WTC11 (cell line): ENCODE measurements around the gene FEN1. TPM values are rescaled to one million over a fixed set of nuclear protein-coding genes. Genes with fewer than 3 reads are reported as not detected.

Experiments used
- ATAC-seq: fragments of 200-7000 bp; cut with Tn5 transposase; 2 replicates; pipeline ENCODE4 v1.10.0; 2021; ENCODE audit warnings: mild to moderate bottlenecking, moderate library complexity
- CTCF ChIA-PET: fragments of 300-600 bp; sonication (Branson Sonifier 250); formaldehyde crosslinking; loops from one replicate; lab custom pipeline; 2021; ENCODE audit warnings: antibody characterized with exemption; lab: Charles Lee
- POLR2A ChIA-PET: fragments of 350-600 bp; sonication (Branson Sonifier 250); formaldehyde crosslinking; loops from one replicate; lab custom pipeline; 2021; ENCODE audit warnings: antibody characterized with exemption; lab: Charles Lee
- DNase-seq: peaks from one replicate; pipeline ENCODE4 v3.0.0; 2021; ENCODE audit warnings: low spot score
- H3K27ac Mint-ChIP-seq: 2 replicates; pipeline ENCODE4 v1.8.0; 2021; ENCODE audit warnings: mixed read lengths
- H3K27me3 Mint-ChIP-seq: 2 replicates; pipeline ENCODE4 v1.8.0; 2021; ENCODE audit warnings: low read depth, mild to moderate bottlenecking, moderate library complexity, mixed read lengths
- H3K36me3 Mint-ChIP-seq: 2 replicates; pipeline ENCODE4 v1.8.0; 2021; ENCODE audit warnings: mixed read lengths
- H3K4me1 Mint-ChIP-seq: 2 replicates; pipeline ENCODE4 v1.8.0; 2022; ENCODE audit warnings: mixed read lengths
- H3K4me3 Mint-ChIP-seq: 2 replicates; pipeline ENCODE4 v1.8.0; 2021; ENCODE audit warnings: mild to moderate bottlenecking, moderate library complexity, mixed read lengths
- H3K9me3 Mint-ChIP-seq: 2 replicates; pipeline ENCODE4 v1.8.0; 2021; ENCODE audit warnings: mixed read lengths
- CBFB ChIP-seq: sonication (generic); formaldehyde crosslinking; IDR thresholded peaks from 2 replicates; pipeline ENCODE4 v1.8.1; 2022; ENCODE audit warnings: mild to moderate bottlenecking, low read depth, missing genetic modification reagents
- EMX1 ChIP-seq: fragments of 250-450 bp; sonication (Bioruptor Pico); IDR thresholded peaks from 2 replicates; pipeline ENCODE4 v1.8.0; 2021; ENCODE audit warnings: mild to moderate bottlenecking
- FOXP1 ChIP-seq: sonication (generic); formaldehyde crosslinking; IDR thresholded peaks from 2 replicates; pipeline ENCODE4 v1.8.0; 2022; ENCODE audit warnings: missing genetic modification reagents, mild to moderate bottlenecking, moderate library complexity, borderline replicate concordance
- KAT7 ChIP-seq: sonication (generic); formaldehyde crosslinking; IDR thresholded peaks from 2 replicates; pipeline ENCODE4 v1.8.1; 2023; ENCODE audit warnings: missing genetic modification reagents, mild to moderate bottlenecking, borderline replicate concordance
- MYBL2 ChIP-seq: sonication (generic); formaldehyde crosslinking; IDR thresholded peaks from 2 replicates; pipeline ENCODE4 v1.8.1; 2023; ENCODE audit warnings: mild to moderate bottlenecking, moderate library complexity, missing genetic modification reagents
- NFE2L1 ChIP-seq: sonication (generic); formaldehyde crosslinking; IDR thresholded peaks from 2 replicates; pipeline ENCODE4 v1.8.1; 2023; ENCODE audit warnings: missing genetic modification reagents
- NR1H2 ChIP-seq: sonication (generic); formaldehyde crosslinking; IDR thresholded peaks from 2 replicates; pipeline ENCODE4 v1.9.0; 2021; ENCODE audit warnings: mild to moderate bottlenecking, moderate library complexity, missing genetic modification reagents
- NR3C1 ChIP-seq: sonication (generic); formaldehyde crosslinking; conservative IDR thresholded peaks from 2 replicates; pipeline ENCODE4 v1.8.1; 2023; ENCODE audit warnings: low read depth, mild to moderate bottlenecking, missing genetic modification reagents
- RORB ChIP-seq: fragments of 250-450 bp; sonication (Bioruptor Pico); IDR thresholded peaks from 2 replicates; pipeline ENCODE4 v1.9.0; 2021; ENCODE audit warnings: mild to moderate bottlenecking
- SMAD3 ChIP-seq: sonication (generic); formaldehyde crosslinking; IDR thresholded peaks from 2 replicates; pipeline ENCODE4 v1.8.0; 2022; ENCODE audit warnings: missing genetic modification reagents, mild to moderate bottlenecking, borderline replicate concordance
- SMAD4 ChIP-seq: sonication (generic); formaldehyde crosslinking; IDR thresholded peaks from 2 replicates; pipeline ENCODE4 v1.8.0; 2022; ENCODE audit warnings: mild to moderate bottlenecking, missing genetic modification reagents
- TEAD1 ChIP-seq: sonication (generic); formaldehyde crosslinking; IDR thresholded peaks from 2 replicates; pipeline ENCODE4 v1.8.0; 2022; ENCODE audit warnings: mild to moderate bottlenecking, missing genetic modification reagents
- ZNF138 ChIP-seq: sonication (generic); formaldehyde crosslinking; conservative IDR thresholded peaks from 2 replicates; pipeline ENCODE4 v1.8.1; 2022; ENCODE audit warnings: mild to moderate bottlenecking, moderate library complexity, missing genetic modification reagents
- ZNF416 ChIP-seq: fragments of 250-450 bp; sonication (Bioruptor Pico); IDR thresholded peaks from 2 replicates; pipeline ENCODE4 v1.9.0; 2021; ENCODE audit warnings: mild to moderate bottlenecking, inconsistent platforms
- total RNA-seq: library from RNA; stranded (reverse); gene quantifications from 3 replicates; pipeline ENCODE4 v1.2.3, GENCODE V29; 2021
- TF ChIP-seq, protein P1 (sequence below): fragments of 250-450 bp; sonication (Bioruptor Pico); IDR thresholded peaks from 2 replicates; pipeline ENCODE4 v1.9.0; 2021; ENCODE audit warnings: mild to moderate bottlenecking
- TF ChIP-seq, protein P2 (sequence below): sonication (generic); formaldehyde crosslinking; IDR thresholded peaks from 2 replicates; pipeline ENCODE4 v1.8.0; 2023; ENCODE audit warnings: missing genetic modification reagents
- TF ChIP-seq, protein P3 (sequence below): sonication (generic); formaldehyde crosslinking; IDR thresholded peaks from 2 replicates; pipeline ENCODE4 v1.8.1; 2022; ENCODE audit warnings: mild to moderate bottlenecking, moderate library complexity, missing genetic modification reagents
- TF ChIP-seq, protein P4 (sequence below): sonication (generic); formaldehyde crosslinking; IDR thresholded peaks from 2 replicates; pipeline ENCODE4 v1.8.0; 2022; ENCODE audit warnings: mild to moderate bottlenecking, missing genetic modification reagents
- TF ChIP-seq, protein P5 (sequence below): sonication (generic); formaldehyde crosslinking; IDR thresholded peaks from 2 replicates; pipeline ENCODE4 v1.8.0; 2023; ENCODE audit warnings: missing genetic modification reagents, mild to moderate bottlenecking, borderline replicate concordance
- TF ChIP-seq, protein P6 (sequence below): sonication (generic); formaldehyde crosslinking; IDR thresholded peaks from 2 replicates; pipeline ENCODE4 v1.8.0; 2022; ENCODE audit warnings: mild to moderate bottlenecking, missing genetic modification reagents
- TF ChIP-seq, protein P7 (sequence below): sonication (generic); formaldehyde crosslinking; IDR thresholded peaks from 2 replicates; pipeline ENCODE4 v1.8.0; 2022; ENCODE audit warnings: mild to moderate bottlenecking, missing genetic modification reagents

The FEN1 gene
- total RNA-seq, 1 experiment from 2014 or later: 96.3 TPM

DNA sequence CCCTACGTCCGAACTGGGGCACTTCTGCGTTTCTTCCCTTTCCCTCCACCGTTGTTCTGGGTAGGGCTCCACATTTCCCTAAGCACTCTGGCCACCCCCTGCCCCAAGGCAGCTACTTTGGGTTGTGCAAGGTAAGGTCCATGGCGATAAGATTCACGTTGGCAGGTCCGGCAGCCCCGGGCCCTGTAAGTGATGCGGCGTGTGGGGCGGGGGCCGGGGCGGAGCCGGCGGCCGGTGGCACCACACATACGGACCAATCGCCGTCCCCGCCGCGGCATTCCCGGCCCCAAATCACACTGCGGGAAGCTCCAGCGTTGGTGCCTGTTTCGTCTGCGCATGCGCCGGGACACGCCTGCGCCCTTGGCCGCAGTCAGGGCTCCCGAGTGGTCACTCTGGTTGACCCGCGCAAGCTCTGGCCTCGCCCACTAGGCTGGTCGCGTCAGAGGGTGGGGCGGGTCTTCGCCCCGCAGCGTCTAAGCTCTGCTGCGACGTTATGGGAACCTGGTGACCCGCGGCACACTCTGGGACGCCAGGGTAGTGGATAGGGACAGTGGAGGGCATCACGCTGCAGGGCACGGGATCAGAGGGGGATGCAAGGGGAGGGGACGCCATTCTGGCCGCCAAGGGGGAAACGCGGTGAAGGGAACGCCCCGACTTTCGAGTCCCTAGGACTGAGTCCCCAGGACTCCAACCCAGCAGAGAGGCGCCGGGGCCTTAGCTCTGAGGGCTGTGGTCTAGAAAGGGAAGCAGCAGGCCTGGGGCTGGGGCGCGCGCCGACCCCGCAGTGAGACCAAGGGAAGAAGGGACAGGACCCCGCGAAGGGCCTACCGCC lies 22.5 kb downstream of the FEN1 start (continued):
- TF ChIP-seq, protein P1, sequence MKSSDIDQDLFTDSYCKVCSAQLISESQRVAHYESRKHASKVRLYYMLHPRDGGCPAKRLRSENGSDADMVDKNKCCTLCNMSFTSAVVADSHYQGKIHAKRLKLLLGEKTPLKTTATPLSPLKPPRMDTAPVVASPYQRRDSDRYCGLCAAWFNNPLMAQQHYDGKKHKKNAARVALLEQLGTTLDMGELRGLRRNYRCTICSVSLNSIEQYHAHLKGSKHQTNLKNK (CRISPR knock-in tag): no peak
- TF ChIP-seq RORB (CRISPR knock-in tag) (no peak), CBFB (CRISPR knock-in tag) (no peak), NR3C1 (CRISPR knock-in tag) (no peak), MYBL2 (CRISPR knock-in tag) (peak; percentile 79; the same call in 1 of the 2 replicates)
- TF ChIP-seq, protein P2, sequence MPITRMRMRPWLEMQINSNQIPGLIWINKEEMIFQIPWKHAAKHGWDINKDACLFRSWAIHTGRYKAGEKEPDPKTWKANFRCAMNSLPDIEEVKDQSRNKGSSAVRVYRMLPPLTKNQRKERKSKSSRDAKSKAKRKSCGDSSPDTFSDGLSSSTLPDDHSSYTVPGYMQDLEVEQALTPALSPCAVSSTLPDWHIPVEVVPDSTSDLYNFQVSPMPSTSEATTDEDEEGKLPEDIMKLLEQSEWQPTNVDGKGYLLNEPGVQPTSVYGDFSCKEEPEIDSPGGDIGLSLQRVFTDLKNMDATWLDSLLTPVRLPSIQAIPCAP (CRISPR knock-in tag): peak; percentile 80
- TF ChIP-seq, protein P3, sequence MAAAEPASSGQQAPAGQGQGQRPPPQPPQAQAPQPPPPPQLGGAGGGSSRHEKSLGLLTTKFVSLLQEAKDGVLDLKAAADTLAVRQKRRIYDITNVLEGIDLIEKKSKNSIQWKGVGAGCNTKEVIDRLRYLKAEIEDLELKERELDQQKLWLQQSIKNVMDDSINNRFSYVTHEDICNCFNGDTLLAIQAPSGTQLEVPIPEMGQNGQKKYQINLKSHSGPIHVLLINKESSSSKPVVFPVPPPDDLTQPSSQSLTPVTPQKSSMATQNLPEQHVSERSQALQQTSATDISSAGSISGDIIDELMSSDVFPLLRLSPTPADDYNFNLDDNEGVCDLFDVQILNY (CRISPR knock-in tag): peak; percentile 86; the same call in 1 of the 2 replicates

DNA sequence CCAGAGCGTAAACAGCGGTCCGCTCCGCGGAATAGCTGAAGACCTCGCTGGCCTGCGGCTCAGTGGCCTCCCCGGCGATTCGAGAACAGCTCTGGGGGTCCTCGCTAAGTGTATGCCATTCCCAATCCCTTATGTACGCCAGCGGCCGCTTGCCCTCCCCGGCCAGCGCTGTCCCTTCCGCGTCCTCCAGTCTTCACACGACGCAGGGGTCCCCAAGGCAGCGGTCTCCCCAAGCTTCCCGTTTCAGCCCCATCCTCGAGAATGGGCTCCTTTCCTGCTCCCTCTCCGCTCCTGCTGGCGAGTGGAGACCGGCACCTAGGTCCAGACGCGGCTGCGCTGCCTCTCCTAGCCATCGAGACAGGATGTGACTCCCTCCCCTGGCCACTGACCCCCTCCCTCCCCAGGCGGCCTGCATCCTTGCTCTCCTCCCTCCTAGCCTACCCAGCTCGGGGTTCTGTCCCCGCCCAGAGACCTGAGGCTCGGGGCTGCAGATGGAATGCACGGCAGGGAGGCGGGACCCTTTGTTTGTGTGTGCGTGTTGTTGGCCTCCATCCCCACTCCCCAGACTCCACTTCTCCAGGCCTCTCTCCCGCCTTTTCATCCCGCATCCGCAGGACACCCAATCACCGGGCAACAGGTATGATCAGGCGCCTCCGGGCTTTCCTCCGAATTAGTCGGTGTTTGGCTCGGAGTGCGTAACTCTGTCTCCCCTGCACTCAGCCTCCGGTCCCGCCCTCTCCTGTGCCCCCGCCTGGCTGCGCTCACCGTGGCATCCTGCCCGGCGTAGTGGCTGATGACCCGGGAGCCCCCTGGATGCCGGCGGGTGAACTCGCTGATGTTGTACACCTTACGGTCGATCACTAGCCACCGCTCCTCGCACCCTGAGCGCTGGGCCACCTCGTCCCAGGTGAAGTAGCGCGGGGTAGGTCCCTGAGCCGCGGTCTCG lies 23.4 kb downstream of the FEN1 start:
- Mint-ChIP-seq H3K36me3 (peaks cover 35% of the 10 kb centered on the region), H3K4me1 (peaks cover 23% of the 10 kb centered on the region), H3K27me3 (no peaks in the 10 kb centered on the region; the same call in 1 of the 2 replicates), H3K9me3 (peaks cover 4% of the 10 kb centered on the region; the same call in 1 of the 2 replicates), H3K27ac (peak overlapping the region; percentile 99), H3K4me3 (peak overlapping the region; percentile 94)
- DNase-seq (peak; percentile 78), ATAC-seq (peak; percentile 35)
- POLR2A ChIA-PET: interaction anchor here (0.8 to 3.2 kb wide), 16 partner anchors 10 to 292 kb away, joined by 3 to 66 read pairs (median 4); partner anchors contain the start of genes FADS2, FEN1 and TMEM258
- CTCF ChIA-PET: interaction anchor here (0.5 to 5.8 kb wide), 23 partner anchors 12 to 560 kb away, joined by 3 to 64 read pairs (median 8); partner anchors contain the start of genes FADS2, FEN1 and TMEM258
- TF ChIP-seq SMAD4 (no peak), TEAD1 (peak; percentile 28), ZNF416 (peak; percentile 32; the same call in 1 of the 2 replicates), ZNF138 (CRISPR knock-in tag) (no peak), EMX1 (CRISPR knock-in tag) (no peak), NFE2L1 (CRISPR knock-in tag) (0 out of 2 replicates have a peak, but pooled peaks have one; percentile 9), KAT7 (CRISPR knock-in tag) (peak; percentile 89; the same call in 1 of the 2 replicates), SMAD3 (0 out of 2 replicates have a peak, but pooled peaks have one; percentile 3), FOXP1 (CRISPR knock-in tag) (no peak), NR1H2 (CRISPR knock-in tag) (no peak)
- TF ChIP-seq, protein P4, sequence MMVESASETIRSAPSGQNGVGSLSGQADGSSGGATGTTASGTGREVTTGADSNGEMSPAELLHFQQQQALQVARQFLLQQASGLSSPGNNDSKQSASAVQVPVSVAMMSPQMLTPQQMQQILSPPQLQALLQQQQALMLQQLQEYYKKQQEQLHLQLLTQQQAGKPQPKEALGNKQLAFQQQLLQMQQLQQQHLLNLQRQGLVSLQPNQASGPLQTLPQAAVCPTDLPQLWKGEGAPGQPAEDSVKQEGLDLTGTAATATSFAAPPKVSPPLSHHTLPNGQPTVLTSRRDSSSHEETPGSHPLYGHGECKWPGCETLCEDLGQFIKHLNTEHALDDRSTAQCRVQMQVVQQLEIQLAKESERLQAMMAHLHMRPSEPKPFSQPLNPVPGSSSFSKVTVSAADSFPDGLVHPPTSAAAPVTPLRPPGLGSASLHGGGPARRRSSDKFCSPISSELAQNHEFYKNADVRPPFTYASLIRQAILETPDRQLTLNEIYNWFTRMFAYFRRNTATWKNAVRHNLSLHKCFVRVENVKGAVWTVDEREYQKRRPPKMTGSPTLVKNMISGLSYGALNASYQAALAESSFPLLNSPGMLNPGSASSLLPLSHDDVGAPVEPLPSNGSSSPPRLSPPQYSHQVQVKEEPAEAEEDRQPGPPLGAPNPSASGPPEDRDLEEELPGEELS (CRISPR knock-in tag): peak; percentile 64; the same call in 1 of the 2 replicates
- TF ChIP-seq, protein P2 (CRISPR knock-in tag): no peak
- TF ChIP-seq, protein P5, sequence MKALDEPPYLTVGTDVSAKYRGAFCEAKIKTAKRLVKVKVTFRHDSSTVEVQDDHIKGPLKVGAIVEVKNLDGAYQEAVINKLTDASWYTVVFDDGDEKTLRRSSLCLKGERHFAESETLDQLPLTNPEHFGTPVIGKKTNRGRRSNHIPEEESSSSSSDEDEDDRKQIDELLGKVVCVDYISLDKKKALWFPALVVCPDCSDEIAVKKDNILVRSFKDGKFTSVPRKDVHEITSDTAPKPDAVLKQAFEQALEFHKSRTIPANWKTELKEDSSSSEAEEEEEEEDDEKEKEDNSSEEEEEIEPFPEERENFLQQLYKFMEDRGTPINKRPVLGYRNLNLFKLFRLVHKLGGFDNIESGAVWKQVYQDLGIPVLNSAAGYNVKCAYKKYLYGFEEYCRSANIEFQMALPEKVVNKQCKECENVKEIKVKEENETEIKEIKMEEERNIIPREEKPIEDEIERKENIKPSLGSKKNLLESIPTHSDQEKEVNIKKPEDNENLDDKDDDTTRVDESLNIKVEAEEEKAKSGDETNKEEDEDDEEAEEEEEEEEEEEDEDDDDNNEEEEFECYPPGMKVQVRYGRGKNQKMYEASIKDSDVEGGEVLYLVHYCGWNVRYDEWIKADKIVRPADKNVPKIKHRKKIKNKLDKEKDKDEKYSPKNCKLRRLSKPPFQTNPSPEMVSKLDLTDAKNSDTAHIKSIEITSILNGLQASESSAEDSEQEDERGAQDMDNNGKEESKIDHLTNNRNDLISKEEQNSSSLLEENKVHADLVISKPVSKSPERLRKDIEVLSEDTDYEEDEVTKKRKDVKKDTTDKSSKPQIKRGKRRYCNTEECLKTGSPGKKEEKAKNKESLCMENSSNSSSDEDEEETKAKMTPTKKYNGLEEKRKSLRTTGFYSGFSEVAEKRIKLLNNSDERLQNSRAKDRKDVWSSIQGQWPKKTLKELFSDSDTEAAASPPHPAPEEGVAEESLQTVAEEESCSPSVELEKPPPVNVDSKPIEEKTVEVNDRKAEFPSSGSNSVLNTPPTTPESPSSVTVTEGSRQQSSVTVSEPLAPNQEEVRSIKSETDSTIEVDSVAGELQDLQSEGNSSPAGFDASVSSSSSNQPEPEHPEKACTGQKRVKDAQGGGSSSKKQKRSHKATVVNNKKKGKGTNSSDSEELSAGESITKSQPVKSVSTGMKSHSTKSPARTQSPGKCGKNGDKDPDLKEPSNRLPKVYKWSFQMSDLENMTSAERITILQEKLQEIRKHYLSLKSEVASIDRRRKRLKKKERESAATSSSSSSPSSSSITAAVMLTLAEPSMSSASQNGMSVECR (CRISPR knock-in tag): peak; percentile 48; the same call in 1 of the 2 replicates
- TF ChIP-seq, protein P6, sequence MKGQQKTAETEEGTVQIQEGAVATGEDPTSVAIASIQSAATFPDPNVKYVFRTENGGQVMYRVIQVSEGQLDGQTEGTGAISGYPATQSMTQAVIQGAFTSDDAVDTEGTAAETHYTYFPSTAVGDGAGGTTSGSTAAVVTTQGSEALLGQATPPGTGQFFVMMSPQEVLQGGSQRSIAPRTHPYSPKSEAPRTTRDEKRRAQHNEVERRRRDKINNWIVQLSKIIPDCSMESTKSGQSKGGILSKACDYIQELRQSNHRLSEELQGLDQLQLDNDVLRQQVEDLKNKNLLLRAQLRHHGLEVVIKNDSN (CRISPR knock-in tag): peak; percentile 21; the same call in 1 of the 2 replicates
- TF ChIP-seq, protein P7, sequence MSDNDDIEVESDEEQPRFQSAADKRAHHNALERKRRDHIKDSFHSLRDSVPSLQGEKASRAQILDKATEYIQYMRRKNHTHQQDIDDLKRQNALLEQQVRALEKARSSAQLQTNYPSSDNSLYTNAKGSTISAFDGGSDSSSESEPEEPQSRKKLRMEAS: 0 out of 2 replicates have a peak, but pooled peaks have one; percentile 13
